Tibial nerve (tissue), 4 donors: ENCODE results near the gene MTSS2. TPM values are rescaled to one million over a fixed set of nuclear protein-coding genes. Genes with fewer than 3 reads are reported as not detected.

Experiments used
- DNase-seq, 2 donors: peaks; one replicate each; pipeline ENCODE4 v3.0.0-alpha.2; 2019; ENCODE audit warnings: low spot score in 2 of 2
- H3K27ac ChIP-seq, 4 donors: fragments of 200-600 bp; sonication (generic) in 3 of 4; one replicate each; pipeline ENCODE4 v1.5.1; 2017 to 2019; ENCODE audit warnings: mild to moderate bottlenecking in 1 of 4
- H3K27me3 ChIP-seq, 2 donors: fragments of 200-600 bp; sonication (generic) in 1 of 2; one replicate each; pipeline versions ENCODE4 v1.5.1 to v1.6.0; 2017 to 2019
- H3K36me3 ChIP-seq, 3 donors: fragments of 200-600 bp; sonication (generic); one replicate each; pipeline ENCODE4 v1.5.1; 2018 to 2019
- H3K4me1 ChIP-seq, 4 donors: fragments of 200-600 bp; sonication (generic) in 3 of 4; one replicate each; pipeline ENCODE4 v1.5.1; 2017 to 2019
- H3K4me3 ChIP-seq, 4 donors: fragments of 200-600 bp; sonication (generic) in 3 of 4; one replicate each; pipeline ENCODE4 v1.5.1; 2017 to 2019; ENCODE audit warnings: mild to moderate bottlenecking in 1 of 4, moderate library complexity in 1 of 4
- H3K9me3 ChIP-seq, 4 donors: fragments of 200-600 bp; sonication (generic) in 3 of 4; one replicate each; pipeline ENCODE4 v1.5.1; 2017 to 2019
- EP300 ChIP-seq, 2 donors: sonication (generic); formaldehyde crosslinking; IDR thresholded peaks; one replicate each; pipeline ENCODE4 v1.6.1; 2017; ENCODE audit warnings: antibody characterized with exemption in 2 of 2, mild to moderate bottlenecking in 1 of 2
- POLR2A ChIP-seq, 2 donors: fragments of 450-650 bp; IDR thresholded peaks; one replicate each; pipeline ENCODE4 v1.6.1; 2017; ENCODE audit warnings: antibody characterized with exemption in 2 of 2, mild to moderate bottlenecking in 2 of 2, moderate library complexity in 2 of 2
- WGBS, 2 donors: methylation state at CpG; one replicate each; pipeline ENCODE4 v1.1.5; 2018; 5-methylcytosine and 5-hydroxymethylcytosine counted together
- total RNA-seq, 4 donors: library from RNA; depleted of rRNA; stranded (reverse); fragments of >200 nt; gene quantifications; one replicate each; pipeline ENCODE4 v1.1.0, GENCODE V29; 2016
- TF ChIP-seq, protein P1 (sequence below), 5 experiments: fragments of 200-600 bp in 3 of 5; fragments of 450-650 bp in 2 of 5; sonication (generic) in 3 of 5; IDR thresholded peaks; one replicate each; pipeline ENCODE4 v1.5.1; 2016 to 2019; ENCODE audit warnings: antibody characterized with exemption in 5 of 5, mild to moderate bottlenecking in 3 of 5, moderate library complexity in 2 of 5

Gene MTSS2
- total RNA-seq, 4 donors from 2014 or later = 24.1 to 40.6 (median 35.4) TPM

GRCh38 chr16:70729292-70729691 lies 43.4 kb upstream of the MTSS2 start:
- H3K4me1 ChIP-seq = peaks cover 4 to 40% (median 35%) of the 10 kb centered on the region in 4 donors
- TF ChIP-seq EP300 (IDR thresholded peaks at IDR 0.05) (no peak), POLR2A (IDR thresholded peaks at IDR 0.05) (no peak)
- TF ChIP-seq, protein P1, sequence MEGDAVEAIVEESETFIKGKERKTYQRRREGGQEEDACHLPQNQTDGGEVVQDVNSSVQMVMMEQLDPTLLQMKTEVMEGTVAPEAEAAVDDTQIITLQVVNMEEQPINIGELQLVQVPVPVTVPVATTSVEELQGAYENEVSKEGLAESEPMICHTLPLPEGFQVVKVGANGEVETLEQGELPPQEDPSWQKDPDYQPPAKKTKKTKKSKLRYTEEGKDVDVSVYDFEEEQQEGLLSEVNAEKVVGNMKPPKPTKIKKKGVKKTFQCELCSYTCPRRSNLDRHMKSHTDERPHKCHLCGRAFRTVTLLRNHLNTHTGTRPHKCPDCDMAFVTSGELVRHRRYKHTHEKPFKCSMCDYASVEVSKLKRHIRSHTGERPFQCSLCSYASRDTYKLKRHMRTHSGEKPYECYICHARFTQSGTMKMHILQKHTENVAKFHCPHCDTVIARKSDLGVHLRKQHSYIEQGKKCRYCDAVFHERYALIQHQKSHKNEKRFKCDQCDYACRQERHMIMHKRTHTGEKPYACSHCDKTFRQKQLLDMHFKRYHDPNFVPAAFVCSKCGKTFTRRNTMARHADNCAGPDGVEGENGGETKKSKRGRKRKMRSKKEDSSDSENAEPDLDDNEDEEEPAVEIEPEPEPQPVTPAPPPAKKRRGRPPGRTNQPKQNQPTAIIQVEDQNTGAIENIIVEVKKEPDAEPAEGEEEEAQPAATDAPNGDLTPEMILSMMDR (IDR thresholded peaks at IDR 0.05) = no peak

GRCh38 chr16:70728150-70728549 lies 42.3 kb upstream of the MTSS2 start:
- no peak overlapping the region for H3K4me3 ChIP-seq

More at GRCh38 chr16:70729292-70729691, 43.4 kb upstream of the MTSS2 start:
- no peaks in the 10 kb centered on the region for H3K27me3 ChIP-seq
- 94 to 98% methylated on average over 8 of the region's 8 CpGs for WGBS, 2 donors
- H3K27ac ChIP-seq = no peak overlapping the region
- H3K4me3 ChIP-seq = no peak overlapping the region
- DNase-seq = no peak
- H3K36me3 ChIP-seq = peaks cover 0 to 15% (median 0%) of the 10 kb centered on the region in 3 donors
- no peaks in the 10 kb centered on the region for H3K9me3 ChIP-seq

DNA sequence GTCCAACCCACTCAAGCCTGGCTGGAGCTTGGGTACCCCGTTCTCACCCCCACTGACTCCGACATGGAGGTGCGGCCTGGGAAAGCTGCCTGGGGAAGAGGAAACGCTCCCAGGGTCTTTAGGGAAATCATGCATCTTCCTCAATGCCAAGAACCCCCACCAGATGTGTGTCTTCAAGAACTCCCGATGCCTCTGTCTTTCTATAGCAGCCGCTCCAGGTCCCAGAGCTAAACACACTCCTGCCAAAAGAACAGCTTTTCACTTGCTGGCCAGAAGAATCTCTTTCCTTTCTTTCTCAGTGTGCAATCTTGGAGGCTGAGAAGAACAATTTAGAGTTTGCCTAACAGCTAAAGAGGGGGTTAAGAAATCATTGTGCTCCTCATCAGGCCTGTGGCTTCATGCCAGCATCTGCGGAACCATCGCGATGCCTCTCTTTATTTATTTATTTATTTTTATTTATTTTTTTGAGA lies 41.1 kb upstream of the MTSS2 start:
- Histone ChIP-seq H3K4me1 (peaks cover 4 to 46% (median 36%) of the 10 kb centered on the region in 4 donors), H3K27me3 (no peaks in the 10 kb centered on the region), H3K36me3 (peaks cover 0 to 23% (median 0%) of the 10 kb centered on the region in 3 donors), H3K27ac (peak overlapping the region in 3 of 4 donors; percentile 77 to 92 (median 90)), H3K9me3 (no peaks in the 10 kb centered on the region), H3K4me3 (no peak overlapping the region)
- TF ChIP-seq EP300 (IDR thresholded peaks at IDR 0.05) (no peak), POLR2A (IDR thresholded peaks at IDR 0.05) (no peak)
- TF ChIP-seq, protein P1 (IDR thresholded peaks at IDR 0.05) = no peak
- 35 to 47% methylated on average over 9 of the region's 9 CpGs for whole genome bisulfite sequencing, 2 donors
- DNase-seq = no peak

More at GRCh38 chr16:70728150-70728549, 42.3 kb upstream of the MTSS2 start:
- TF ChIP-seq EP300 (IDR thresholded peaks at IDR 0.05) (no peak), POLR2A (IDR thresholded peaks at IDR 0.05) (no peak)
- TF ChIP-seq, protein P1 (IDR thresholded peaks at IDR 0.05) = no peak
- Histone ChIP-seq H3K36me3 (peaks cover 0 to 15% (median 0%) of the 10 kb centered on the region in 3 donors), H3K9me3 (no peaks in the 10 kb centered on the region), H3K4me1 (peaks cover 4 to 46% (median 36%) of the 10 kb centered on the region in 4 donors), H3K27ac (no peak overlapping the region), H3K27me3 (no peaks in the 10 kb centered on the region)
- 91 to 92% methylated on average over 7 to 9 of the region's 9 CpGs for WGBS, 2 donors
- no peak for DNase-seq

GRCh38 chr16:70725912-70726828 lies 40.3 kb upstream of the MTSS2 start:
- Histone ChIP-seq H3K9me3 (no peaks in the 10 kb centered on the region), H3K36me3 (peaks cover 0 to 27% (median 0%) of the 10 kb centered on the region in 3 donors), H3K27me3 (no peaks in the 10 kb centered on the region), H3K4me1 (peaks cover 4 to 46% (median 36%) of the 10 kb centered on the region in 4 donors), H3K4me3 (no peak overlapping the region), H3K27ac (peak overlapping the region; percentile 74 to 92 (median 84))
- DNase-seq = no peak
- 24 to 46% methylated on average over 30 to 31 of the region's 31 CpGs for WGBS, 2 donors
- TF ChIP-seq POLR2A (IDR thresholded peaks at IDR 0.05) (no peak), EP300 (IDR thresholded peaks at IDR 0.05) (peak in 1 of 2 donors; percentile 63)

DNA sequence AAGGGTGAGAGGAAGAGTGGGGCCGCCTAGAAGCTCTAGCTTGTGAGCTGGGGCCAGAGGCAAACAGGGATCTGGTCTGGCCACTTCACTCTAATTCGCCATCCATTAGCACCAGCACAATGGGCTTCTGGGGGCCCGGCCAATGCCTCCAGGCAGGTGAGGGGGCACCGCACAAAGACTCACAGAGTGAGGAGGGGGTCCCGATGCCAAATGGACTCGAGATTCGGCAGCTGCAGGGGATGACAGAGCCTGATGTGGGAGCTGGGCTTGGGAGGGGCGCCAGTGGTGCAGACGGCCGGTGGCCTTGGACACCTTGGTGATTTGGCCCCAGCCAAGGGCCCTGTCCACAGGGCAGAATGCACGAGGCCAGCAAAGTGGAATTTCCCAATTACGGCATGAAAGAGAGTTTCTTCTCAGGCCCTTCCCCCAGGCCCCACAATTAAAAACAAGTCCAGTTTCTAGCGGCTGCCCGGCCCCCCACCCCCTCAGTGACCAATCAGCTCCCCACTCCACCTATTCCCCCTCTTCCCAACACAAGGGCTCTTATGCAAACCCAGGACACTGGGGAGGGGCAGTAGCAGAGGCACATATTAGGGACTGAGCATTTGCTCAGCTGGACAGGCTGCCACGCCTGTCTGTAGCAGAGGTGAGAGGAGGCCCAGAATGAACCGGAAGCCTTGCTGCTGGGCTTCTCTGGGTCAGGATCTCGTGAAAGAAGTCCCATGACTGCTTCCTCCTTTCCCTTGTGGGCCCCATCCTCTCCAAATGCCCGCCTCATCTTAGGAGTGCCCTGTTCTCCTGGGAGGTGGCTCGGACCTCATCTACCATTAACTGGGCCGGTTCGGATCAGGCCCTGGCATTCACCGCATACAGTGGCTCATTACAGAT lies 39.4 kb upstream of the MTSS2 start:
- peak overlapping the region; percentile 74 to 92 (median 84) for H3K27ac ChIP-seq
- DNase-seq = peak; percentile 39 to 50
- no peaks in the 10 kb centered on the region for H3K27me3 ChIP-seq
- WGBS, 2 donors = 50 to 53% methylated on average over 21 to 22 of the region's 22 CpGs
- peaks cover 4 to 46% (median 36%) of the 10 kb centered on the region in 4 donors for H3K4me1 ChIP-seq
- H3K36me3 ChIP-seq = peaks cover 0 to 29% (median 0%) of the 10 kb centered on the region in 3 donors
- TF ChIP-seq EP300 (IDR thresholded peaks at IDR 0.05) (peak; percentile 17 to 82), POLR2A (IDR thresholded peaks at IDR 0.05) (peak in 1 of 2 donors; percentile 46)
- TF ChIP-seq, protein P1 (IDR thresholded peaks at IDR 0.05) = no peak
- H3K9me3 ChIP-seq = no peaks in the 10 kb centered on the region
- no peak overlapping the region for H3K4me3 ChIP-seq
